Rectal smooth muscle tissue (tissue), 1 donor: ENCODE data around the gene UNC13A.

Experiments used
- H3K27ac ChIP-seq: one replicate; pipeline ENCODE4 v1.7.0; 2013; ENCODE audit warnings: low read depth, low read length, inconsistent platforms
- H3K27me3 ChIP-seq: one replicate; pipeline ENCODE4 v1.7.0; 2013; ENCODE audit warnings: low read length; ENCODE audit not compliant: control insufficient read depth, insufficient read depth
- H3K36me3 ChIP-seq: one replicate; pipeline ENCODE4 v1.7.0; 2013; ENCODE audit warnings: low read length; ENCODE audit not compliant: control insufficient read depth, insufficient read depth
- H3K4me1 ChIP-seq: one replicate; pipeline ENCODE4 v1.7.0; 2013; ENCODE audit warnings: low read length; ENCODE audit not compliant: control insufficient read depth, insufficient read depth
- H3K4me3 ChIP-seq: one replicate; pipeline ENCODE4 v1.7.0; 2013; ENCODE audit warnings: low read length
- H3K9ac ChIP-seq: one replicate; pipeline ENCODE4 v1.7.0; 2013; ENCODE audit warnings: low read length

Gene UNC13A

DNA sequence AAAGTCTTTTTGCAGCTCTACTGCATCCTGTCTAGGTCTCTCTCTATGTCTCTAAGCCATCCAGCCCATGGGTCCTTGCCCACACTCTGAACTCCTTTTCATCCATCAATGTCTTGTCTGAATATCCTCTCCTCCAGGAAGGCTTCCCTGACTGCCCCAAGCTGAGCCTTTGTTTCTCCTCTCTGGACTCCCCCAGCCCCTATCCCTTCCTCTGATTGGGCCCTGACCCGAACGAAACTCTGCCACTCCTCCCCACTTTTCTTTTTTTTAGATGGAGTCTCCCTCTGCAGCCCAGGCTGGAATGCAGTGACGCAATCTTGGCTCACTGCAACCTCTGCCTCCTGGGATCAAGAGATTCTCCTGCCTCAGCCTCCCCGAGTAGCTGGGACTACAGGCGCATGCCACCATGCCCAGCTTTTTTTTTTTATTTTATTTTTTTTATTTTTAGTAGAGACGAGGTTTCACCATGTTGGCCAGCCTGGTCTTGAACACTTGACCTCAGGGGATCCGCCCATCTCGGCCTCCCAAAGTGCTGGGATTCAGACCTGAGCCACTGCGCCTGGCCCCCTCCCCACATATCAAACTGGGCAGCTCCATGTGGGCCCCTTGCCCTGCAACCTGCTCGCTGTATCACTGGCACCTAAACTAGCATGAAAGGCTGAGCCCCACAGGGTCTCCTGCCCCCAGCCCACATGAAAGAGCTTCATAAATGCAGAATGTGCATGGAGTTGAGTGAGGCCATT, 870 bp upstream of the UNC13A start:
- H3K4me3 ChIP-seq = no peak overlapping the region

DNA sequence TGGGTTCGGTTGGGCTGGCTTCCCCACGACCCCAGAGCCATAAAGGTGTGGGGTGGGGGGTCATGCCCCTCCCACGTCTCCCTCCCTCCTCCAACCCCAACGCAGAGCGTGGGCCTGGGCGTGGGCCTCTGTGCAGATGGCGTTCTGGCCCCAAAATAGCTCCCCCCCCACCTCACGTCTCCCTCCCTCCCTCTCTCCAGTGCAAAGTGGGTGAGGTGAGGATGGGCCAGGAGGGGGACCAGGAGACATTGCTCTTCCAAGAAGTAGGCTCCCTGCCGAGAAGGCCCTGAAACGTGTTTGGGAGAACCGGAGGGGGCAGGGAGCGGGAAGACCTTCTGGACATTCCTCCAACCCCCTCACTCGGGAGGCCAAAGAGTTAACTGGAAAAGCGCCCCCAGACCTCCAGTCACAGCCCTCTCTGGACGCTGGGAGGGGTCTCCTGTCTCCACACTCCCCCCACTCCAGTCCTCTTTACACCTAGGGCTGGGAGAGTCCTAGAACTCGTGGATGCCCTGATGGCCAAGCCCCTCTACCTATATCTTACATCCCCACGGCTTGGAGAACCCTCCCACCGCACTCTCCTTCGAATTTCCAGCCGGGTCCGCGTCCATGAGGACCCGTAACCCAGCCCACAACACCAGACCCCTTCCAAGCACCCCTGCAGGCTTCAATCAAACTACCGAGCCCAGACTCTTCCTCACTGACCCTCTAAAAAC, 855 bp downstream of the UNC13A start:
- H3K9ac ChIP-seq = no peak overlapping the region
- H3K4me3 ChIP-seq = no peak overlapping the region
- H3K36me3 ChIP-seq = no peaks in the 10 kb centered on the region
- H3K27me3 ChIP-seq = peaks cover 19% of the 10 kb centered on the region
- H3K4me1 ChIP-seq = no peaks in the 10 kb centered on the region
- no peak overlapping the region for H3K27ac ChIP-seq

More for the DNA sequence above, 870 bp upstream of the UNC13A start:
- Histone ChIP-seq H3K9ac (no peak overlapping the region), H3K4me1 (no peaks in the 10 kb centered on the region), H3K27me3 (peaks cover 19% of the 10 kb centered on the region), H3K36me3 (no peaks in the 10 kb centered on the region), H3K27ac (no peak overlapping the region)

DNA sequence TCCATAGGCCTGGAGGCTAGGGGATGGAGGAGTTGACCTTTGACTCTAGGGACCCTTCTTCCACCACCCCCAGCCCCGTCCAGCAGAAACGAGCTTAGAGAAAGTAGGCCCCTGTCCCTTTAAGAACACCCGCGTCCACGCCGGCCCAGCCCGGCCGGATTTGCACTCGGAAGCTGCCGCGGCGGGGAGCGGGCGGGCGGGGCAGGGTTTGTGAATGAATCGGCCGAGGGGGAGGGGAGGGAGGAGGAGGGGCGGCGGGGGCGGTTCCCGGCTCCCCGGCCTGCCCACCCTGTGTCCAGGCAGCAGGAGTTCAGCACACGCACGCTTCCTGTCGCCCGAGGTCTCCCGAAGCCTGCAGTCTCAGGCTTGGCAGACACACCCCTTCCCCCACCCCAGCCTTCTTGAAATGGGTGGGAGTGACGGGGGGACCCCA, 1.5 kb downstream of the UNC13A start:
- Histone ChIP-seq H3K4me1 (no peaks in the 10 kb centered on the region), H3K36me3 (no peaks in the 10 kb centered on the region), H3K27me3 (peaks cover 19% of the 10 kb centered on the region), H3K9ac (no peak overlapping the region), H3K4me3 (no peak overlapping the region), H3K27ac (no peak overlapping the region)

DNA sequence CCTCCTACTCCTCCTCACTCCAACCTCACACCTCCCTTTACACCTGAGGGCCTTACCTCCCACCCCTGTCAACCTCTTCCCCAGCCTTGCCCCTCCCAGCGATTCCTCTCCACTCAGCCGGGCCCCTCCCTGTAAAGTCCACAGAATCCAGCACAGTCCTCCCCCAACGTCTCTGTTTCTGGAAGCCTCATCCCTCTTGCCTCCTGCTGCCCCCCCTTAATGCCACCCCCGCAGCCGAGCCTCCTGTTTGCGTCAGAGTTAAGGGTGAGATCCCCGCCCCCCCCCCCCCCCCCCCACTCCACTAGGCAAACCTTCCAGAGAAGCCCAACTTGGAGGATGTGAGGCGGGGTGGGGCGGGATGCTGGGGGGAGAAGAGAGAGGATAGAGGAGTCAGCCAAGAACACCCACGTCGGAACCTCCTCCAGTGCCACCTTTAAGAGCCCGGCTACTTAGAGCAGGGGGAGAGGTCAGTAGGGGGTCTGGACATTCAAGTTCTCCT, 2.1 kb downstream of the UNC13A start:
- Histone ChIP-seq H3K4me3 (no peak overlapping the region), H3K36me3 (no peaks in the 10 kb centered on the region), H3K27ac (no peak overlapping the region), H3K9ac (no peak overlapping the region), H3K4me1 (no peaks in the 10 kb centered on the region), H3K27me3 (peaks cover 22% of the 10 kb centered on the region)

DNA sequence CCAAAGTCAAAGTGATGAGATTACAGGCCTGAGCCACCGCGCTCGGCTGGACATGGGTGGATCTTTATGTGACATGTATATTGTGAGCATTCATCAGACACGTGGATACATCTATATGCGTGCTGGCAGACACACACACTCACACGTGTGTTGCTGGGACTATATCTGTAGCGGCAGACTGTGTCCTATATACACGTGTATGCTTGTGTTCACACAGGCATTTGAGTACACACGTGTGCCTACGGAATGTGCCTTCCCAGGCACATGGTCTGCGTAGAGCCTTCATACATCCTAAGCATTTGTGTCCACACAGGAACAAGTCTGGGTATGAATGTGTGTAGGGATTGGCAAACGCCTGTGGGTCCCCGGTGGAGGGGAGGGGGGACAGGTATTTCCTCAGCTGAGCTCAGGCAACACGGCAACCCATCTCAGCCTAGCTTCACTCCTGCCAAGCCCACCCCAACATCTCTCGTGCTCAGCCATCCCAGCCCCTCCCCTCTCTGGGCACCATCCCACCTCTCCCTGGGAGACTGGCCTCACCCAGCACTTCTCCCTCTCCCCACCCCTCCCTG, 2.6 kb downstream of the UNC13A start:
- Histone ChIP-seq H3K27me3 (peaks cover 24% of the 10 kb centered on the region), H3K27ac (no peak overlapping the region), H3K4me3 (no peak overlapping the region), H3K36me3 (no peaks in the 10 kb centered on the region), H3K4me1 (no peaks in the 10 kb centered on the region), H3K9ac (no peak overlapping the region)

DNA sequence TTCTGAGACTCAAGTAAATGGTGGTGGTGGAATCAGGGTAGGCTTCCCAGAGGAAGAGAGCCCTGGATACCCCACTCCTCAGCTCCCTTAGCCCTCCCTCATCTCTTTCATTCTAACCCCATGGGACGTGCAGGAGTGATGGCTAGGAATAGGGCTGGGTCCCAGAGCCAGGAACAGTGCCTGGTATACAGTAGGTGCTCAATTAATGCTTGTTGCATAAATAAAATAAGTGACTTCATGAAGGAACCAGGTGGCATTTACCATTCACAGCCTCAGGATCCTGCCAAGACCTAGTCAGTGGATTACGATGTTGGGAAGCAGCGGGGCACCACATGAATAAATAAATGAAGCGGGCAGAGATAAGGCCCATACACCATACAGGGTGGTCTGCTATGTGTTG, 3.9 kb downstream of the UNC13A start:
- Histone ChIP-seq H3K9ac (no peak overlapping the region), H3K4me1 (no peaks in the 10 kb centered on the region), H3K27me3 (peaks cover 26% of the 10 kb centered on the region), H3K4me3 (no peak overlapping the region), H3K27ac (no peak overlapping the region), H3K36me3 (no peaks in the 10 kb centered on the region)

DNA sequence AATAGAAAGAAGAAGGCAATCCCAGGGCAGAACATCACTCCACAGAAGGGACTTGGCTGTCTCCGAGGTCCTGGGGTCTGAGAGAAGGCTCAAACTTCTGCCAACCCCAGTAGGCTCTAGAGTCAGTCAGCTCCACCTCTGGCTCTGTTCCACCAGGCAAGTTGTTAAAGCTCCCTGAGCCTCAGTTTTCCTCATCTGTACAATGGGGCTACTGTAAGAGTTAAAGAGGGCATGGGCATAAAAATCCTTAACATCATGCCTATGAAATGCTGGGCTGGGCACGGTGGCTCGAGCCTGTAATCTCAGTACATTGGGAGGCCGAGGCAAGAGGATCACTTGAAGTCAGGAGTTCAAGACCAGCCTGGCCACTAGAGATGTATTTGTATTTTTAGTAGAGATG, 5.1 kb downstream of the UNC13A start:
- no peaks in the 10 kb centered on the region for H3K36me3 ChIP-seq
- no peaks in the 10 kb centered on the region for H3K4me1 ChIP-seq
- H3K9ac ChIP-seq = no peak overlapping the region
- H3K27ac ChIP-seq = no peak overlapping the region
- H3K27me3 ChIP-seq = peaks cover 23% of the 10 kb centered on the region
- no peak overlapping the region for H3K4me3 ChIP-seq

DNA sequence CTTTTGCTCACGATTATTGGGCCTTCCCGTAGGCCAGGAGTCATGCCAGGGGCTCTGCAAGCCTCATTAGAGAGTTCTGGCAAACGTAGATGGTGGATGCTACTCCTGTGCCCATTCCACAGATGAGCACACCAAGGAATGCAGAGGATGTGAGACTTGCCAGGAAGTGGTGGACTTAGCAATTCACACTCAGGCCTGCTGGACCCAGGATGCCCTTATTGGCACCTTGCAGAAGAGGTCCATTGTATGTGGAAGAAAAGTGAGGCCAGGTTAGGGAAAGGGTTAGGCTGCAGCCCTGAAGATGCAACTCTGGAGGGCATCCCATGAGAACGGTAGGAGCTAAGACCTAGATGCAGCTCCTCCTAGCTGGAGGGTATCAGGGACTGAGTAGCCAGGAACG, 5.9 kb downstream of the UNC13A start:
- no peaks in the 10 kb centered on the region for H3K36me3 ChIP-seq
- H3K27me3 ChIP-seq = peaks cover 18% of the 10 kb centered on the region
- no peaks in the 10 kb centered on the region for H3K4me1 ChIP-seq
- H3K4me3 ChIP-seq = no peak overlapping the region
- no peak overlapping the region for H3K27ac ChIP-seq
- no peak overlapping the region for H3K9ac ChIP-seq

DNA sequence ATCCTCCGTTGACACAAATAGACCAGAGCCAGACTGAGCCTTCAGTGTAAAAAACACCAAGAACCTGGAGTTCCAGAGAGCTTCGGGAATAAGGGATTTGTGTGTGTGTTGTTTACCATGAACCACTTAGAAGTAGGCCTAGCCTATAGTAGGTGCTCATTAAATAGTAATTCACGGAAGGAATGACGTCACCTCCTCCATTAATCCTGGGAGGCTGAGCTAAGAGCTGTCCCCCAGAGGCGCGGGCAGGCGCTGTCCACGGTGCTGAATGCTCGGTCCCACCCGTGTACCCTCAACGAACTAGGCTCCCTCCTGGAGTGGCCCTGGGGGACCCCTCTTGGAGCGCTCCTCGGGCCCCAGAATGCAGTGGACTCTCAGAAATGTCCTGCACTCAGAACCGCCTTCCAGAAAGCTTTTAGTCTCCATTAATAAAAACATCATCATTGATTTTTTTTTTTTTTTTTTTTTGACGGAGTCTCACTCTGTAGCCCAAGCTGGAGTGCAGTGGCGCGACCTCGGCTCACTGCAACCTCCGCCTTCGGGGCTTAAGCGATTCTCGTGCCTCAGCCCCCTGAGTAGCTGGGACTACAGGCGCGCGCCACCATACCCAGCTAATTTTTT, 6.5 kb downstream of the UNC13A start:
- H3K4me3 ChIP-seq = no peak overlapping the region
- no peak overlapping the region for H3K27ac ChIP-seq
- peaks cover 13% of the 10 kb centered on the region for H3K27me3 ChIP-seq
- H3K4me1 ChIP-seq = no peaks in the 10 kb centered on the region
- no peaks in the 10 kb centered on the region for H3K36me3 ChIP-seq
- H3K9ac ChIP-seq = no peak overlapping the region

DNA sequence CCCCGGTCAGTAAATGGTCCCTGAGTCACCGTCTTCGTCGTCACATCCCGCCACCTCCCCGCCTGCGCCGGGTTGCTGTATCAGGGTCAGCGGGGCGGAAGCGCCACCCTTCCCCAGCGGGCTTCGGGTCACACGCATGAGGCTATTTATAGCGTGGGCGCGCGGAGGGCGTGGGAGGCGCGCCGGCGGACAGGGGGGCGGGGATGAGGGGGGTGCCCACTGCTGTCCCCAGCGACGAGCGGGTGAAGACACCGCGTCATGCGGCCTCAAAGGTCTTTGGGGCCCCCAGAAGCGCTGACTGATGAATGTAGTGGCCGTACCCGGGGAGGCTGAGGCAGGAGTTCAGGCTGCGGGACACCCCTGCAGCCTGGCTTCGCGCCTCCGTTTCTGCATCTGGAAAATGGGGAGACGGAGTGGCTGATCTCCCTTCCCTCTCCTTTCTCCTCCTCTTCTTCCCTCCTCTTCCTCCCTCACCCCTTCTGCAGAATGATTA, 7.9 kb downstream of the UNC13A start:
- H3K9ac ChIP-seq = no peak overlapping the region
- H3K4me1 ChIP-seq = no peaks in the 10 kb centered on the region

DNA sequence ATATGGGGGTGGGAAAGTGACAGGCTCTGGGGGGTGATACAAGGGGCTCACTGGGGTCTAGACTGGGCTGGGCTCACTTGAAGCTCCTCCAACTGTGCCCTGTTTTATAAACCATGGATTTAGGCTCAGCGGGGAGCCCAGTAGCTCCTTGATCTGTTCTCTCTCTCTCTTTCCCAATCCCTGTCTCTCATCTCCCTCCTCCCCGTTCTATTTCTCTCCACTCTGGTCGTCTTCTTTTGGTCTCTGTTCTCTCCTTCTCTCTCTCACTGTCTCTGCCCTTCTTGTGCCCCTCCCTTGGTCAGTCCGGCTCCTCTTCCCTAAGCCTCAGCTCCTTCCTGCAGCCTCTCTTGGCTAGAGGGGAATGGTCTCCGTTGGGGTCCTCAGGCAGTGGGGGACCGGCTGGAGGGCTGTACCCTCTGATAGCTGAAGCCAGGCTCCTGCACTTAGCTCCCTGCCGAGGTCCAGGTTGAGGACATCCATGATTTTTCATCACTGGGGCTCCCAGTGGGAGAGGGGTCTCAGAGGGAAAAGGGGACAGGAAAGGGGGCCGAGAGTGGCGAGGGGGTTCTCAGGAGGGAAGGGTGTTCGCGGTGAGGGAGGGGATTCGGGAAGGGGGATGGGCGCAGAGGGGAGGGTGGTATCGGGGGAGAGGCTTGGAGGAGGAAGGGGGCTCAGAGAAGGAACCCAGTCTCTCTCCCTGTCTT, 8.5 kb downstream of the UNC13A start:
- H3K36me3 ChIP-seq = no peaks in the 10 kb centered on the region
- no peak overlapping the region for H3K27ac ChIP-seq
- H3K27me3 ChIP-seq = peaks cover 10% of the 10 kb centered on the region
- no peaks in the 10 kb centered on the region for H3K4me1 ChIP-seq
- H3K9ac ChIP-seq = no peak overlapping the region
- H3K4me3 ChIP-seq = no peak overlapping the region

More for the DNA sequence above, 7.9 kb downstream of the UNC13A start:
- Histone ChIP-seq H3K27ac (no peak overlapping the region), H3K27me3 (peaks cover 10% of the 10 kb centered on the region), H3K4me3 (no peak overlapping the region), H3K36me3 (no peaks in the 10 kb centered on the region)

DNA sequence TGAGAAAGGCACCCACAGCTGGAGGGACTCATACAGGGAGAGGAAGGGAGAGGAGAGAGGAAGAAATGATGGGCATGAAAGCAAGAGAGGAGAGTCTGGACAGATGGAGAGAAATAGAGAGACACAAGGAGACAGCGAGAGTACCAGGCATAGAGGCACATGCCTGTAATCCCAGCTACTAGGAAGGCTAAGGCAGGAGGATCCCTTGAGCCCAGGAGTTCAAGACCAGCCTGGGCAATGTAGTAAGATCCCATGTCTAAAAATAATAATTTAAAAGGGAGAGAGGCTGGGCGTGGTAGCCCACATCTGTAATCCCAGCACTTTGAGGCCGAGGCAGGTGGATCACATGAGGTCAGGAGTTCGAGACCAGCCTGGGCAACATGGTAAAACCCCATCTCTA, 9.3 kb downstream of the UNC13A start:
- H3K4me3 ChIP-seq = no peak overlapping the region
- H3K4me1 ChIP-seq = no peaks in the 10 kb centered on the region
- H3K36me3 ChIP-seq = no peaks in the 10 kb centered on the region
- H3K9ac ChIP-seq = no peak overlapping the region
- H3K27ac ChIP-seq = no peak overlapping the region
- peaks cover 10% of the 10 kb centered on the region for H3K27me3 ChIP-seq
